ENCODE data around the gene CACNG6. TPM values are rescaled to one million over a fixed set of nuclear protein-coding genes. Genes with fewer than 3 reads are reported as not detected.

The CACNG6 gene
- total RNA-seq, 1 donor from 2014 or later, result not detected

DNA sequence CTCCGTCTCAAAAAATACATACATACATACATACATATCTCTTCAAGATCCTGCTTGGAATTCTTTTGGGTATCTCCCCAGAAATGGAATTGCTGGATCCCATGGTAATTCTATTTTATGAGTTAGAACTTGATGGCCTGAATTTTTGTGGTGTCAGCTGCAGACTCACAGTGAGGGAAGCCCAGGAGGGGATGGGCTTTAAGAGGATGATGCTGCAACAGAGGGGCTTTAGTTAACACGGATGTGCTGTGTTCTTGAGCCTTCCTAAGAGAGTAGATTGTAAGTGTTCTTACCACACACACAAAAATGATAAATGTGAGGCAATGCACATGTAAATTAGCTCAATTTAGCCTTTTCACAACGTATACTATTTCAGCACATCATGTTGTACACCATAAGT lies 31.8 kb downstream of the CACNG6 start:
- Mint-ChIP-seq H3K27ac (ENCODE audit: unreplicated experiment) (no peak overlapping the region), H3K4me1 (ENCODE audit: unreplicated experiment) (no peaks in the 10 kb centered on the region)

DNA sequence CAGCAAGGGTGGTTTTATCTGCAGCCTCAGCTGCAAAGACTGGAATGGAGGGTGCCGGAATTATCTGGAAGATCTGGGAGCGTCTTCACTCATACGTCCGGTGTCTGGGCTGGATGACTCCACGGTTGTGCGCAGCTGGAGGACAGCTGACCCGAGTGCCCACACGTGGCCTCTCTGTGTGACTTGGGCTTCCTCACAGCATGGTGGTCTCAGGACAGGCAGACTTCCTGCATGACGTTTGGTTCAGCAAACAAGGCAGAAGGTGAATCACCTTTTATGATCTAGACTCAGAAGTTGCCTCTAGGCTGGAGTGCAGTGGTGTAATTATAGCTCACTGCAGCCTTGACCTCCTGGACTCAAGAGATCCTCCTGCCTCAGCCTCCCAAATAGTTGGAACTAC lies 33.2 kb downstream of the CACNG6 start:
- no peak overlapping the region for H3K4me3 Mint-ChIP-seq (ENCODE audit: unreplicated experiment)
- DNase-seq (ENCODE audit: extremely low spot score, unreplicated experiment), result no peak
- H3K27ac Mint-ChIP-seq (ENCODE audit: unreplicated experiment), result no peak overlapping the region
- no peaks in the 10 kb centered on the region for H3K4me1 Mint-ChIP-seq (ENCODE audit: unreplicated experiment)
- H3K36me3 Mint-ChIP-seq (ENCODE audit: unreplicated experiment), result no peaks in the 10 kb centered on the region
- H3K27me3 Mint-ChIP-seq (ENCODE audit: unreplicated experiment), result peaks cover 3% of the 10 kb centered on the region
- TF ChIP-seq, protein P1, sequence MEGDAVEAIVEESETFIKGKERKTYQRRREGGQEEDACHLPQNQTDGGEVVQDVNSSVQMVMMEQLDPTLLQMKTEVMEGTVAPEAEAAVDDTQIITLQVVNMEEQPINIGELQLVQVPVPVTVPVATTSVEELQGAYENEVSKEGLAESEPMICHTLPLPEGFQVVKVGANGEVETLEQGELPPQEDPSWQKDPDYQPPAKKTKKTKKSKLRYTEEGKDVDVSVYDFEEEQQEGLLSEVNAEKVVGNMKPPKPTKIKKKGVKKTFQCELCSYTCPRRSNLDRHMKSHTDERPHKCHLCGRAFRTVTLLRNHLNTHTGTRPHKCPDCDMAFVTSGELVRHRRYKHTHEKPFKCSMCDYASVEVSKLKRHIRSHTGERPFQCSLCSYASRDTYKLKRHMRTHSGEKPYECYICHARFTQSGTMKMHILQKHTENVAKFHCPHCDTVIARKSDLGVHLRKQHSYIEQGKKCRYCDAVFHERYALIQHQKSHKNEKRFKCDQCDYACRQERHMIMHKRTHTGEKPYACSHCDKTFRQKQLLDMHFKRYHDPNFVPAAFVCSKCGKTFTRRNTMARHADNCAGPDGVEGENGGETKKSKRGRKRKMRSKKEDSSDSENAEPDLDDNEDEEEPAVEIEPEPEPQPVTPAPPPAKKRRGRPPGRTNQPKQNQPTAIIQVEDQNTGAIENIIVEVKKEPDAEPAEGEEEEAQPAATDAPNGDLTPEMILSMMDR (IDR thresholded peaks at IDR 0.05), result no peak
- H3K9me3 Mint-ChIP-seq (ENCODE audit: unreplicated experiment), result no peaks in the 10 kb centered on the region

More for the DNA sequence above, 31.8 kb downstream of the CACNG6 start:
- Mint-ChIP-seq H3K4me3 (ENCODE audit: unreplicated experiment) (no peak overlapping the region), H3K9me3 (ENCODE audit: unreplicated experiment) (no peaks in the 10 kb centered on the region), H3K27me3 (ENCODE audit: unreplicated experiment) (peaks cover 3% of the 10 kb centered on the region), H3K36me3 (ENCODE audit: unreplicated experiment) (no peaks in the 10 kb centered on the region)
- TF ChIP-seq, protein P1 (IDR thresholded peaks at IDR 0.05), result no peak
- DNase-seq (ENCODE audit: extremely low spot score, unreplicated experiment), result no peak

DNA sequence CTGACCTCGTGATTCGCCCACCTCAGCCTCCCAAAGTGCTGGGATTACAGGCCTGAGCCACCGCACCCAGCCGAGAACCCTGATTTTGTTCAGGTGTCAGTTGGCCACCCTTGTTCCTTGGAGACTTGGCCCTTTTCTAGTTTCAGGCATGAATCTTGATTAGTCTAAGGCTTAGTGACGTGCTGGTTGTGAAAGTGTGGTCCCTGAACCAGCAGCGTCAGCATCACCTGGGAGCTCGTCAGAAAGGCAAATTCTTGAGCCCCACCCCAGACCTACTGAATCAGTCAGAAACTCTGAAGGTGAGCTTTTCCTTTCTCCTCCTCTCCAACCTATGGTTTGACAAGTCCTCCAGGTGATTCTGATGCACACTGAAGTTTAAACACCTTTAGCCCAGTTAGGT lies 35.2 kb downstream of the CACNG6 start:
- H3K36me3 Mint-ChIP-seq (ENCODE audit: unreplicated experiment), result no peaks in the 10 kb centered on the region
- no peak overlapping the region for H3K27ac Mint-ChIP-seq (ENCODE audit: unreplicated experiment)
- DNase-seq (ENCODE audit: extremely low spot score, unreplicated experiment), result no peak
- no peaks in the 10 kb centered on the region for H3K9me3 Mint-ChIP-seq (ENCODE audit: unreplicated experiment)
- H3K4me3 Mint-ChIP-seq (ENCODE audit: unreplicated experiment), result no peak overlapping the region
- peaks cover 3% of the 10 kb centered on the region for H3K27me3 Mint-ChIP-seq (ENCODE audit: unreplicated experiment)
- H3K4me1 Mint-ChIP-seq (ENCODE audit: unreplicated experiment), result no peaks in the 10 kb centered on the region
- TF ChIP-seq, protein P1 (IDR thresholded peaks at IDR 0.05), result no peak

DNA sequence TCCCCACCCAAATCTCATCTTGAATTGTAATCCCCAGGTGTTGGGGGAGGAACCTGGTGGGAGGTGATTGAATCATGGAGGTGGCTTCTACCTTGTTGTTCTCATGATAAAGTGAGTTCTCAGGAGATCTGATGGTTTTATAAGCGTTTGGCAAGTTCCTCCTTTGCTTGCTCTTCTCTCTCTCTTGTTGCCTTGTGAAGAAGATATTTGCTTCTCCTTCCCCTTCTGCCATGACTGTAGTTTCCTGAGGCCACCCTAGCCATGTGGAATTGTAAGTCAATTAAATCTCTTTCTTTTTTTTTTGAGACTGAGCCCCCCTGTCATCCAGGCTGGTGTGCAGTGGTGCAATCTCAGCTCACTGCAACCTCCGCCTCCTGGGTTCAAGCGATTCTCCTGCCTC lies 37.9 kb downstream of the CACNG6 start:
- no peaks in the 10 kb centered on the region for H3K9me3 Mint-ChIP-seq (ENCODE audit: unreplicated experiment)
- H3K4me1 Mint-ChIP-seq (ENCODE audit: unreplicated experiment), result no peaks in the 10 kb centered on the region
- no peaks in the 10 kb centered on the region for H3K27me3 Mint-ChIP-seq (ENCODE audit: unreplicated experiment)
- H3K36me3 Mint-ChIP-seq (ENCODE audit: unreplicated experiment), result no peaks in the 10 kb centered on the region
- no peak for DNase-seq (ENCODE audit: extremely low spot score, unreplicated experiment)
- no peak overlapping the region for H3K27ac Mint-ChIP-seq (ENCODE audit: unreplicated experiment)
- no peak overlapping the region for H3K4me3 Mint-ChIP-seq (ENCODE audit: unreplicated experiment)
- TF ChIP-seq, protein P1 (IDR thresholded peaks at IDR 0.05), result no peak

DNA sequence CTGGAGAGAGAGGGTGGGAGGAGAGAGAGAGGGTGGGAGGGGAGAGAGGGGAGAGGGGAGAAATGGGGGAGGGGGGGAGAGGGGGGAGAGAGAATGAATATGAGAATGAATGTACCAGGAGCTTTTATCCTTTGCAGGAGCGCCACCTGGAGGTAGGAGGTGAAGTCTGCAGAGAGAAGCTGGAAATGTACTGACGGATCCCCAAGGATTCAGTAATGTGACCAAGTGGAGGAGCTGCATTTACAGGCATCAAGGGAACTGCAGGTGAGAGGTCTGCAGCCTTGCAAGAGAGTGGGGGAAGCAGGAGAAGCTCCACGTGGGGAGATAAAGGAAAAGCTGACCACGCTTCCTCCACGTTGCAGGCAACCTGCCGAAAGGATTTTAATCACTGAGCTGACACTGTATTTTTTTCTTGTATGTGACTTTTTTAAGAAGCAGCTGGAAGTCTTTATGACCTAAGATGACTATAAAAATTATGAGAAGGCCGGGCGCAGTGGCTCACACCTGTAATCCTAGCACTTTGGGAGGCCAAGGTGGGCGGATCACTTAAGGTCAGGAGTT lies 38.6 kb downstream of the CACNG6 start:
- no peak overlapping the region for H3K27ac Mint-ChIP-seq (ENCODE audit: unreplicated experiment)

More for the DNA sequence above, 38.6 kb downstream of the CACNG6 start:
- TF ChIP-seq, protein P1 (IDR thresholded peaks at IDR 0.05), result peak; percentile 58
- Mint-ChIP-seq H3K9me3 (ENCODE audit: unreplicated experiment) (no peaks in the 10 kb centered on the region), H3K4me3 (ENCODE audit: unreplicated experiment) (no peak overlapping the region), H3K4me1 (ENCODE audit: unreplicated experiment) (no peaks in the 10 kb centered on the region), H3K36me3 (ENCODE audit: unreplicated experiment) (no peaks in the 10 kb centered on the region), H3K27me3 (ENCODE audit: unreplicated experiment) (no peaks in the 10 kb centered on the region)
- no peak for DNase-seq (ENCODE audit: extremely low spot score, unreplicated experiment)

All from osteocyte (in vitro differentiated cells).